C4-2B (cell line): ENCODE results near the gene AK4.

ENCODE experiments used
- ZFX ChIP-seq: fragments of 450-650 bp; IDR thresholded peaks from 2 replicates; pipeline ENCODE4 v1.6.1; 2017
- TF ChIP-seq, protein P1 (sequence below): fragments of 450-650 bp; conservative IDR thresholded peaks from 2 replicates; pipeline ENCODE4 v1.5.1; 2017; ENCODE audit warnings: mild to moderate bottlenecking

DNA sequence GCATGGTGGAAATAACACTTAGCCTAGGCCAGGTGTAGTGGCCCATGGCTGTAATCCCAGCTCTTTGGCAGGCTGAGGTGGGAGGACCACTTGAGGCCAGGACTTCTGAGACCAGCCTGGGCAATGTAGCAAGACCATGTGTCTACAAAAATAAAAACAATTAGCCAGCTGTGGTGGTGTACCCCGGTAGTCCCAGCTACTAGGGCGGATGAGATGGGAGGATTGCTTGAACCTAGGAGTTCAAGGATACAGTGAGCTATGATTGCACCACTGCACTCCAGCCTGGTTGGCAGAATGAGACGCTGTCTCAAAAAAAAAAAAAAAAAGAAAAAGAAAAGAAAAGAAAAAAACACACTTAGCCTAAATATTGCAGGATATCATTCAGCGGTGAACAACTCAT, 20.9 kb downstream of the AK4 start:
- TF ChIP-seq, protein P1, sequence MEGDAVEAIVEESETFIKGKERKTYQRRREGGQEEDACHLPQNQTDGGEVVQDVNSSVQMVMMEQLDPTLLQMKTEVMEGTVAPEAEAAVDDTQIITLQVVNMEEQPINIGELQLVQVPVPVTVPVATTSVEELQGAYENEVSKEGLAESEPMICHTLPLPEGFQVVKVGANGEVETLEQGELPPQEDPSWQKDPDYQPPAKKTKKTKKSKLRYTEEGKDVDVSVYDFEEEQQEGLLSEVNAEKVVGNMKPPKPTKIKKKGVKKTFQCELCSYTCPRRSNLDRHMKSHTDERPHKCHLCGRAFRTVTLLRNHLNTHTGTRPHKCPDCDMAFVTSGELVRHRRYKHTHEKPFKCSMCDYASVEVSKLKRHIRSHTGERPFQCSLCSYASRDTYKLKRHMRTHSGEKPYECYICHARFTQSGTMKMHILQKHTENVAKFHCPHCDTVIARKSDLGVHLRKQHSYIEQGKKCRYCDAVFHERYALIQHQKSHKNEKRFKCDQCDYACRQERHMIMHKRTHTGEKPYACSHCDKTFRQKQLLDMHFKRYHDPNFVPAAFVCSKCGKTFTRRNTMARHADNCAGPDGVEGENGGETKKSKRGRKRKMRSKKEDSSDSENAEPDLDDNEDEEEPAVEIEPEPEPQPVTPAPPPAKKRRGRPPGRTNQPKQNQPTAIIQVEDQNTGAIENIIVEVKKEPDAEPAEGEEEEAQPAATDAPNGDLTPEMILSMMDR: no peak
- no peak for TF ChIP-seq ZFX
